Effector memory CD4-positive, alpha-beta T cell (primary cell): ENCODE results near the gene ZNF407.
A peak's percentile ranks its signal among the peaks of the same experiment; 100 is the strongest.

Experiments used
- DNase-seq, 3 donors: peaks; one replicate each; pipeline ENCODE4 v3.0.0-alpha.2; 2020
- H3K27ac ChIP-seq: 2 replicates; pipeline ENCODE4 v1.7.0; 2013; ENCODE audit warnings: mild to moderate bottlenecking, low read length, moderate library complexity; ENCODE audit not compliant: insufficient read depth, poor library complexity, severe bottlenecking
- H3K27me3 ChIP-seq: replicated peaks from 2 replicates; pipeline ENCODE4 v1.7.0; 2013; ENCODE audit warnings: mild to moderate bottlenecking, low read length; ENCODE audit not compliant: insufficient read depth, control insufficient read depth, poor library complexity, severe bottlenecking
- H3K36me3 ChIP-seq: 2 replicates; pipeline ENCODE4 v1.7.0; 2013; ENCODE audit warnings: mild to moderate bottlenecking, low read length, moderate library complexity; ENCODE audit not compliant: control insufficient read depth, insufficient read depth
- H3K4me1 ChIP-seq: 2 replicates; pipeline ENCODE4 v1.7.0; 2013; ENCODE audit warnings: low read length, mild to moderate bottlenecking; ENCODE audit not compliant: control insufficient read depth, insufficient read depth, poor library complexity, severe bottlenecking
- H3K4me3 ChIP-seq: 2 replicates; pipeline ENCODE4 v1.7.0; 2013; ENCODE audit warnings: low read length, low read depth, mild to moderate bottlenecking; ENCODE audit not compliant: insufficient read depth, poor library complexity, severe bottlenecking
- H3K9me3 ChIP-seq: 2 replicates; pipeline ENCODE4 v1.7.0; 2013; ENCODE audit warnings: mild to moderate bottlenecking, low read length, moderate library complexity; ENCODE audit not compliant: control insufficient read depth

The ZNF407 gene

GRCh38 chr18:74994502-74995418 is 397.1 kb downstream of the ZNF407 start:
- no peak for DNase-seq
- no peak overlapping the region for H3K27ac ChIP-seq
- no peaks in the 10 kb centered on the region for H3K27me3 ChIP-seq
- no peaks in the 10 kb centered on the region for H3K36me3 ChIP-seq
- peaks cover 14% of the 10 kb centered on the region for H3K4me1 ChIP-seq
- H3K9me3 ChIP-seq: no peaks in the 10 kb centered on the region
- peak overlapping the region; percentile 42 for H3K4me3 ChIP-seq

GRCh38 chr18:74995419-74995736 is 397.7 kb downstream of the ZNF407 start:
- peaks cover 14% of the 10 kb centered on the region for H3K4me1 ChIP-seq
- no peak overlapping the region for H3K4me3 ChIP-seq
- H3K36me3 ChIP-seq: no peaks in the 10 kb centered on the region
- H3K27ac ChIP-seq: no peak overlapping the region
- H3K27me3 ChIP-seq: no peaks in the 10 kb centered on the region
- H3K9me3 ChIP-seq: no peaks in the 10 kb centered on the region
- DNase-seq: no peak

DNA sequence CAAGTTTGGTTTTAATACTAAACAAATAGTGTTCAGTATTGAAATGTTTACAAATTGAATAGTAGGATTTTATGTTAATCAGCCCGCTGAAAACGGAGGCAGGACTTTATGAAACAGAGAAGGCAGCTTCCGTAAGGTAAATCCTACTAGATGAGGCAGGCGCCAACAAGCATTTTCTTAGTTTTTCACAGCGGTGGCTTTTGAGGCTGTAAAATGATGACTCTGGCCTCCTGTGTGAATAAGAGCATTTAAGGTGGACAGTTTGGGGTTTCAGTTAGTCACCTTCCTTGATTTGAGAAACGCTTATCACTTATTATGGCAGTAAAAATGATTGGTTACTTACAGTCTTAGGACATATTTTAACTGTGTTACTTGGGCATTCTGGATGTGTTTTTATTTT is 398.4 kb downstream of the ZNF407 start:
- Histone ChIP-seq H3K27me3 (no peaks in the 10 kb centered on the region), H3K4me1 (peaks cover 14% of the 10 kb centered on the region), H3K36me3 (no peaks in the 10 kb centered on the region), H3K4me3 (no peak overlapping the region), H3K27ac (no peak overlapping the region), H3K9me3 (no peaks in the 10 kb centered on the region)
- no peak for DNase-seq

DNA sequence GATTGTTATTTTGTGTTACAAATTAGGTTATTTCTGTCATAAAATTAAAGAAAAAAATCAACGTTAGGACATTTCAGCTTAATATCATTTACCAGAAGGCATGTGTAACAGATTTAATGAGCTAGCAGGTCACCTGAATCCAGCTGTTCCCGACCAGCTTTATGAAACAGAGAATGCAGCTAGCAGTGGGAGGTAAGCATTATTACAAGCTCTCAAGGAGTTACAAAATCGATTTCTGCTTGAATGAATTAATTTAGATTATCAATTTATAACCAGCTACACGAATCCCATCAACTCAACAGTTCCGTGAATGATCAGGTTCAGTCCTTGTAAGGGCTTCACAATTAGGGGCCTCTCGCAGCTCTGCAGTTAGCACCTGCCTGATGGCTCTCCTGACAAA is 399.3 kb downstream of the ZNF407 start:
- Histone ChIP-seq H3K4me1 (peaks cover 14% of the 10 kb centered on the region), H3K27me3 (no peaks in the 10 kb centered on the region), H3K9me3 (no peaks in the 10 kb centered on the region), H3K27ac (no peak overlapping the region), H3K36me3 (no peaks in the 10 kb centered on the region), H3K4me3 (no peak overlapping the region)
- no peak for DNase-seq

DNA sequence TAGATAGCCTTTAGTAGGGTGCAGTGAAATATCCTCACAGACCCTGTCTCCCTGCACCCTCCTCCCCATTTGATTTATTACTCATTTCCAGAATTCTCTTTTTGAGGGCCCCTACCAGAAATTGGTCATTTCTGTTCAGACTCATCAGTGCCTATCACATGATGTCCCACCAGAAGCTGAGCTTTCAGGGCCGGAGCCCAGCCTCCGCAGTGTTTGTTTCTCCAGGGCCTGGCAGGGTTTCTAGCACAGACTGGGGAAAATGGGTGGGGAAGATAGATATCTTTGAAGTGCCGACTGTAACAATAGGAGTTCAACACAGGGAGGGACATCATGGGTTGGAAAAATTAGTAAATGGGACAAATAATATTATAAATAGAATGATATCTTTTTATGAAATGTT is 403.2 kb downstream of the ZNF407 start:
- H3K4me1 ChIP-seq: no peaks in the 10 kb centered on the region
- H3K27me3 ChIP-seq: no peaks in the 10 kb centered on the region
- no peak overlapping the region for H3K27ac ChIP-seq
- no peak for DNase-seq
- no peaks in the 10 kb centered on the region for H3K36me3 ChIP-seq
- H3K4me3 ChIP-seq: no peak overlapping the region
- H3K9me3 ChIP-seq: no peaks in the 10 kb centered on the region

GRCh38 chr18:75003039-75003438 is 405.4 kb downstream of the ZNF407 start:
- H3K4me3 ChIP-seq: no peak overlapping the region
- H3K27ac ChIP-seq: no peak overlapping the region
- H3K4me1 ChIP-seq: no peaks in the 10 kb centered on the region
- no peaks in the 10 kb centered on the region for H3K36me3 ChIP-seq
- no peaks in the 10 kb centered on the region for H3K27me3 ChIP-seq
- DNase-seq: no peak
- no peaks in the 10 kb centered on the region for H3K9me3 ChIP-seq

DNA sequence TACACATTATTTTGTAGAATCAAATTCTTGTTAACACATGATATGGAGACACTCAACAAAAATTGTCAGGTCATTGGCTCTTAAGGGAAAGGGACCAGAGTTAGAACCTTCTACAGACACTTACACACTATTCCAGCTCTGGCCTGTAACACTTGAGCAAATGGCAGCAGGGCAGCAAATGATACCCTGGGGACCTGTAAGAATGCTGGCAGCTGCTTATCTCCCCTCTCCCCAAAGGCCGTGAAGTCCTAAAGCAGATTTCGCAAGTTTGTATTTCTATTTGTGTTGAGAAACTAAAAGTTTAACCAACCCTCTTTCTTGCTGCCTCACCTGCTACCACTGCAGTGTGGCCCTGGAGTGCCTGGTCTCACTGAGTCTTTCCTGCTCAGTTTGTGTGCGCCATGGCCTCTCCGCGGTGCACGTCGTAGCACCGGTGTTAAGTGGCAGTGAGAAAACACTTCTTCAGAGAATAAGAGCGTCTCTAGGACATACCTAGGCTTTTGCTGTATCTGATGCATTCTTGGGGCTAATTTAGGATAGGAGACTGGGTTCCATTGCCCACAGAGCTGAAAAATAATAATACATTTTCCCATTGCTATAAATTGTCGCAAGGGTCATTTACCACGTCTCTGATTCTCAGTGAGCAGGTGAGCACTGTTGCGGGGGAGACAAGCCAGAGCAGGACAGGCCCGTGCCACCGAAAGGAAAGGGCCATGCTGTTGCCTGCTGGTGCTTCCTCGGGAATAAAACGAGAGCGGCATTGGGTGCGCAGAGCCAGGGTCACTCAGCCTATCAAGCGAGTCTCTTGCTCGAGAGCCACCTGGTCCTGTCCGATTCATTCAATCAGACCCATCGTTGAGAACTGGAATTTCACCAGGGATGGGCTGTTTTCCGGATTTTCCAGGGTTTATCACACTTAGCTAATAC is 406.4 kb downstream of the ZNF407 start:
- H3K36me3 ChIP-seq: no peaks in the 10 kb centered on the region
- no peaks in the 10 kb centered on the region for H3K4me1 ChIP-seq
- H3K4me3 ChIP-seq: no peak overlapping the region
- no peaks in the 10 kb centered on the region for H3K9me3 ChIP-seq
- no peak for DNase-seq
- H3K27ac ChIP-seq: no peak overlapping the region
- no peaks in the 10 kb centered on the region for H3K27me3 ChIP-seq

- Histone ChIP-seq H3K9me3 (no peaks in the 10 kb centered on the region), H3K36me3 (no peaks in the 10 kb centered on the region), H3K4me1 (no peaks in the 10 kb centered on the region), H3K27me3 (no peaks in the 10 kb centered on the region), H3K4me3 (no peak overlapping the region), H3K27ac (no peak overlapping the region)
- no peak for DNase-seq
These were observed 408.0 kb downstream of the ZNF407 start for GRCh38 chr18:75005626-75006025.

- Histone ChIP-seq H3K4me1 (no peaks in the 10 kb centered on the region), H3K4me3 (no peak overlapping the region), H3K27me3 (no peaks in the 10 kb centered on the region), H3K9me3 (no peaks in the 10 kb centered on the region), H3K36me3 (no peaks in the 10 kb centered on the region), H3K27ac (no peak overlapping the region)
- DNase-seq: no peak
These were observed 410.5 kb downstream of the ZNF407 start for GRCh38 chr18:75008186-75008585.

DNA sequence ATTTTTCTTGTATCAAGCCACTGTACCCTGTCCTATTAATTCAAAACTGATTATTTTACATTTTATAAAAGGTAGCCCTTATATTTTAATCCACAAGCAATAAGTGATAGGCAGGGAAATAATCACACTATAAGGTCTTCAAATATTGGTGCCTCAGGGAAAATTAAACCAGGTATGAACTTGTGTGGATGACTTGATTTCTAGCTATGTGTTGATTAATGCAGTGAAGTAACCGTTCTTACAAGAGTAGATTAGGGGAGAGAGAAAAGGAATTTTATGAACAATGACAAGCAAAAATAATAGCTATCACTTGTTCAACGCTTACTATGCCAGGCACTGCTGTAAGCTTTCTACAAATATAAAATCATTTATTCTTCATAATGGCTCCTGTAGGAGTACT is 411.6 kb downstream of the ZNF407 start:
- Histone ChIP-seq H3K4me1 (no peaks in the 10 kb centered on the region), H3K4me3 (no peak overlapping the region), H3K27ac (no peak overlapping the region), H3K36me3 (no peaks in the 10 kb centered on the region), H3K27me3 (no peaks in the 10 kb centered on the region), H3K9me3 (no peaks in the 10 kb centered on the region)
- no peak for DNase-seq
